Mucosa of descending colon (tissue), 3 donors: ENCODE data around the gene FYCO1. TPM values are rescaled to one million over a fixed set of nuclear protein-coding genes. Genes with fewer than 3 reads are reported as not detected.

Experiments
- ATAC-seq: fragments of 200-7000 bp; cut with Tn5 transposase; one replicate; pipeline ENCODE4 v1.9.1; 2020; ENCODE audit warnings: mild to moderate bottlenecking, moderate library complexity
- DNase-seq, 3 donors: peaks; one replicate each; pipeline ENCODE4 v3.0.0-alpha.2; 2020
- H3K36me3 ChIP-seq: fragments of 200-600 bp; one replicate; pipeline ENCODE4 v1.8.0; 2021; ENCODE audit warnings: low read depth, mild to moderate bottlenecking
- H3K4me1 ChIP-seq: fragments of 200-600 bp; one replicate; pipeline ENCODE4 v1.8.0; 2021; ENCODE audit warnings: low read depth, mild to moderate bottlenecking
- H3K4me3 ChIP-seq: fragments of 200-600 bp; one replicate; pipeline ENCODE4 v1.8.0; 2021; ENCODE audit warnings: mild to moderate bottlenecking
- H3K9me3 ChIP-seq: fragments of 200-600 bp; one replicate; pipeline ENCODE4 v1.8.0; 2021; ENCODE audit warnings: mild to moderate bottlenecking
- CTCF ChIP-seq: fragments of 200-600 bp; IDR thresholded peaks from one replicate; pipeline ENCODE4 v1.8.0; 2022; ENCODE audit warnings: antibody characterized with exemption, mild to moderate bottlenecking
- intact Hi-C, 2 donors: fragments of 100-400 bp; cut with DNase I in 1 of 2; cut with micrococcal nuclease in 1 of 2; formaldehyde crosslinking; loops; one replicate each; pipeline versions ENCODE4 v1.11.0 to v1.11.1; 2022; cut with DNase I, micrococcal nuclease
- total RNA-seq, 3 donors: library from RNA; stranded (reverse); fragmentation: NEBNext Ultra II Directional in 2 of 3; extraction: Animal tissue kit (Norgen Biotek cat#: 25700) in 2 of 3; gene quantifications; one replicate each; pipeline versions ENCODE4 v1.2.1 to v1.2.4, GENCODE V29; 2021 to 2023
- donor health status: DM: no; HTN: no; CAD: no; lungs with moderate emphysema.
- donor health status: DM: no; HTN: no; CAD: no.
- donor health status: DM: no; HTN: yes; CAD: no.

Gene FYCO1
- total RNA-seq, 3 donors from 2014 or later: 25.4 to 76.5 (median 27.7) TPM

- TF ChIP-seq CTCF: no peak
- intact Hi-C loops: no loop called here
- peak; percentile 43 for ATAC-seq
These were observed 37.3 kb downstream of the FYCO1 start for GRCh38 chr3:45958321-45958791.

GRCh38 chr3:45957586-45957985, 38.0 kb downstream of the FYCO1 start:
- no peak for DNase-seq
- intact Hi-C loops: no loop called here
- TF ChIP-seq CTCF: no peak
- H3K4me1 ChIP-seq: no peaks in the 10 kb centered on the region
- peaks cover 15% of the 10 kb centered on the region for H3K36me3 ChIP-seq
- no peaks in the 10 kb centered on the region for H3K9me3 ChIP-seq
- no peak for ATAC-seq
- no peak overlapping the region for H3K4me3 ChIP-seq

More at GRCh38 chr3:45958321-45958791, 37.3 kb downstream of the FYCO1 start:
- H3K9me3 ChIP-seq: no peaks in the 10 kb centered on the region
- H3K4me1 ChIP-seq: no peaks in the 10 kb centered on the region
- no peak for DNase-seq
- peaks cover 15% of the 10 kb centered on the region for H3K36me3 ChIP-seq
- H3K4me3 ChIP-seq: no peak overlapping the region

- Histone ChIP-seq H3K4me1 (no peaks in the 10 kb centered on the region), H3K4me3 (no peak overlapping the region), H3K36me3 (peaks cover 12% of the 10 kb centered on the region), H3K9me3 (no peaks in the 10 kb centered on the region)
- no peak for DNase-seq
- no peak for TF ChIP-seq CTCF
- no peak for ATAC-seq
- intact Hi-C loops: no loop called here
These were observed 39.9 kb downstream of the FYCO1 start for GRCh38 chr3:45955706-45956105.

- no peak for ATAC-seq
- DNase-seq: no peak
- TF ChIP-seq CTCF: no peak
- H3K4me1 ChIP-seq: no peaks in the 10 kb centered on the region
- H3K36me3 ChIP-seq: peaks cover 12% of the 10 kb centered on the region
- no peaks in the 10 kb centered on the region for H3K9me3 ChIP-seq
- no peak overlapping the region for H3K4me3 ChIP-seq
- intact Hi-C loops: no loop called here
These were observed 40.5 kb downstream of the FYCO1 start for GRCh38 chr3:45955017-45955647.

GRCh38 chr3:45954306-45954705, 41.3 kb downstream of the FYCO1 start:
- no peak for DNase-seq
- Histone ChIP-seq H3K4me1 (no peaks in the 10 kb centered on the region), H3K4me3 (no peak overlapping the region), H3K9me3 (no peaks in the 10 kb centered on the region), H3K36me3 (peaks cover 12% of the 10 kb centered on the region)
- ATAC-seq: no peak
- intact Hi-C loops: no loop called here
- no peak for TF ChIP-seq CTCF
